OCI-M2 (cell line): ENCODE measurements around the gene EFNA5.
"Not testable (repeated sequence)": the region's sequence is repeated elsewhere in the genome, so short reads cannot be mapped to it uniquely, and the experiment has no call there.

ENCODE experiments used
- DNase-seq: peaks from one replicate; lab custom pipeline; 2025; ENCODE audit not compliant: unreplicated experiment; lab: John Stamatoyannopoulos, UW

EFNA5 gene

GRCh38 chr5:107499776-107500175, 171.0 kb downstream of the EFNA5 start:
- DNase-seq, result no peak

DNA sequence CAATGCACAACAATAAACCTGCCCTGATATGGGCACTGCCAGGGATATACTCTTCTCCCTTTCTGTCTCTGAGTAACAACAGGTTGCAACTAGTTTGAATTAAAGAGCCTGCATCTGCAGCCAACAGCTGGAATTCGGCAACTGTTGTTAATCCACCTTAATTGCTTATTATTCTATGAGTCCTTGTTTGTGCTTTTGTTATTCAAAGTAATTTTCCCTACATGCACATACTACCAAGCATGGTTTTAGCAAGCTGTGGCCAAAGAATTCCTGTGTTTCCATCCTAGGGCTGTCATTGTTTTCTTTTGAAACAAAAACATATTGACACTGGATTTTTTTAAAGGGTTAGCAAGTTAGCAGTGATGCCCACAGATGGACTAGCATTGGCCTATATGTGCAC, 171.5 kb downstream of the EFNA5 start:
- no peak for DNase-seq

DNA sequence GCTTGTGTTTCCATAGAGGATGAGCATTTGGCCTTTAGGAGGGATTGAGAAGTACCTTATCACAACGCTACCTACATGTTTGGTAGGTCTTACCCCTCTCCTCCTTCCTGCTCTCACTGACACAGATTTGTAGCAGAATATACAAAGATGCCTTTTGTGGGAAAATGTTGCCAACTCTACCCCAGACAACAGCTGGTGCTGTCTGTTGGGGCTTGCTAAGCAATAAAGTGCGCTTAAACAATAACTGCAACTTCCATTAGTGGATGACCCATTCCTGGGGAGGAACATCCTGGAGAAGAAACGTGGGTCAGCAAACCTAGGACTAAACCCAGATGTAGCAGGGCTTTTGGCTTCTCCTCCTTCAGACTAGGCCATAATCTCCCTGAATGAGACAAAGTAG, 174.3 kb downstream of the EFNA5 start:
- no peak for DNase-seq

DNA sequence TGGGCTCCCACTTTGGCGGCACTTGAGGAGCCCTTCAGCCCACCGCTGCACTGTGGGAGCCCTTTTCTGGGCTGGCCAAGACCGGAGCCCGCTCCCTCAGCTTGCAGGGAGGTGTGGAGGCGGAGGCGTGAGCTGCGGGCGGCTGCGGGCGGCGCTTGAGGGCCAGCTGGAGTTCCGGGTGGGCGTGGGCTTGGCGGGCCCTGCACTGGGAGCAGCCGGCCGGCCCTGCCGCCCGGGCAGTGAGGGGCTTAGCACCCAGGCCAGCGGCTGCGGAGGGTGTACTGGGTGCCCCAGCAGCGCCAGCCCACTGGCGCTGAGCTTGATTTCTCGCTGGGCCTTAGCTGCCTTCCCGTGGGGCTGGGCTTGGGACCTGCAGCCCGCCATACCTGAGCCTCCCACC, 176.6 kb downstream of the EFNA5 start:
- DNase-seq, result not testable (repeated sequence)

GRCh38 chr5:107487056-107487542, 183.6 kb downstream of the EFNA5 start:
- no peak for DNase-seq

DNA sequence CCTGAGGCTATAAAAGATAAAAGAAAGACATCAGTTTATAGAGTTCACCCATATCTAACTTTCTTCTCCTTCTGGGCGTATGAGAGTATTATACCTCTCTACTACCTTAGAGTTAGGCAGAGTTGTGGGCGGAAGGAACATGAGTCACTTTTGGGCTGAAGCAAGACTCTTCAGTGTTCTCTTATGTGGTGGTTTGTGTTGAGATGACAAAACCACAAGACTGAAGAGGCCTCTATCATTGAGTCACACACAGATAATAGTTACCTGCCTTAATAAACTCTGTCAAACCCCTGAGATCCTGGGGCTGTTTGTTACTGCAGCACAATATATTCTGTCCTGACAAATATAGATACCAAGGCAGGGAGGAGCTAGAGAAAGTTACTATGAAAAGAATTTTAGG, 184.2 kb downstream of the EFNA5 start:
- no peak for DNase-seq

DNA sequence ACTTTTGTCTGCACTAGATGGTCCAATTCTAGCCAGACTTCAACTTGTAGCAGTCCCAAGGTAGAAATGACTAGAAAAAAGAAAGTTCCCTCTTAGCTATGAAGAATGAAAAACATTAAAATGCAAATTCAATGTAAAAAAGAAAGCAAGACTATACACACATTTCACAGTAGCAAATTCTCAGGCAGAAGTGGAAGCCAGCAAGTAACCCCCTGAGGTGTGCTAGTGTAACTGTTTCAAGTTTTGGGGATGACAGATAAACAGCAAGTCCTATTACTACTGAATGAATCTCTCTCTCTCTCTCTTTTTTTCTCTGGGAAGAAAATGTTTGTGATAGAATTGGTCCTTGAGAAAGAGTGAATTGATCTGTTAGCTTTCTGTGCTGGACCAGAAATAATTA, 185.6 kb downstream of the EFNA5 start:
- no peak for DNase-seq

DNA sequence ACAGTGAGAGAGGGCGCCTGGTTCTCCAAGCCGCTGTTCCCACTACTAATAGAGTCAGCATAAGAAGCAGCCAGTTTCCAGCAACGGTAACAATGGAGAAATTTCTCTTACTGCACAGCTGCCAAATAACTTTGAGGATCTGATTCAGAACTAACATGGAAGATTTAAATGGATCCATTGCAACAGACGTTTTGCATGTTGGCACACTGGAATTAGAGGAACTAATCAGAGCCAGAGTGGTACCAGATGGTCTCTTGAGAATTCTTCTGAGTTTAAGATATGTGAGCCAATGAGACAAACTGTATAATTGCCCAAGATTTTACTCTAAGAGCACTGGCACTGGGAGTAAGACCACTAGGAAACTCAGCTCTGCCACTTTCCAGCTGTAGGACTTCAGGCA, 186.5 kb downstream of the EFNA5 start:
- DNase-seq, result no peak

- DNase-seq, result no peak
Observed at GRCh38 chr5:107483231-107484024, 187.3 kb downstream of the EFNA5 start.

DNA sequence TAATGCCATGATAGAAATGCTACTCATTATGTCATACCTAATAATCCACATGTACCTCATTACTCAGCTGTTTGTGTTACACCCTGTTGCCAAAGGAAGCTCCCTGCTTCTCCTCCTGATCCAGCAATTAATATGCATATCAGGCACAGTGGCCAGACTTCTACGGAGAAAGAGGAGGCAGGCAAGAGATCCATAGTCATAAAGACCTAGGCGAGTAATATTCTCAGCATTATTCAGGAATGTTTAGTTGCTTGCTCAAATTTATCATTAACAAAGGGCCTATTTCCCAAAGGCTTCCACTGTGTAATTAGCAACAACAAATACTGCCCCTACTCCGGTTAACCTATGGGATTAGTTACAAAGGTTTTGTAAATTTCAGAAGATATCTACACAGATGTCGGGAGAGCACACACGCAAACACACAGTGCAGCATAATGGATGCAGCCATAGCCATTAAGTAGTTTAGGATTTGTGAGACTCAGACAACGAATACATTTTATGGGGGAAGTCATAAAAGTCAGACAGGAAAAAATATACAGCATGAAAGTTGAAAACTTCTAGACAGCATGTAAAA, 192.6 kb downstream of the EFNA5 start:
- DNase-seq, result no peak

GRCh38 chr5:107477492-107477891, 193.2 kb downstream of the EFNA5 start:
- DNase-seq, result no peak

DNA sequence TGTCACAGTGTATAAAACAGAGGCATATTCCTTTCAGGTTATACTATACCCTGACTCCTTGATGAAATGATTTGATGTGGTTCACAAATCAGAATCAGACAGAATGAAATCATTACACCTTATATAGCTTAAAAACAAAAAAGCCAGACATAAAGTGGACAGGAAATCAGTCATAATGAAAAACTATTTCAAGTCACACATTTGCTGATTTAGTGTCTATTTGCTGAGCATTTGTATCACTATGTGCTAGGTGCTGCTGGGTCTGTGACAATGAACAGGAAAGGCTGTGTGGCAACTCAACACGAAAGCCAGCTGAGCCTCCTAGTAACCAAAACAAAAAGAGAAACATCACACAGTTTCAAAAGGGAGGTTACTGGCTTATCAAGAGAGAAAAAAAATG, 194.0 kb downstream of the EFNA5 start:
- DNase-seq, result no peak

DNA sequence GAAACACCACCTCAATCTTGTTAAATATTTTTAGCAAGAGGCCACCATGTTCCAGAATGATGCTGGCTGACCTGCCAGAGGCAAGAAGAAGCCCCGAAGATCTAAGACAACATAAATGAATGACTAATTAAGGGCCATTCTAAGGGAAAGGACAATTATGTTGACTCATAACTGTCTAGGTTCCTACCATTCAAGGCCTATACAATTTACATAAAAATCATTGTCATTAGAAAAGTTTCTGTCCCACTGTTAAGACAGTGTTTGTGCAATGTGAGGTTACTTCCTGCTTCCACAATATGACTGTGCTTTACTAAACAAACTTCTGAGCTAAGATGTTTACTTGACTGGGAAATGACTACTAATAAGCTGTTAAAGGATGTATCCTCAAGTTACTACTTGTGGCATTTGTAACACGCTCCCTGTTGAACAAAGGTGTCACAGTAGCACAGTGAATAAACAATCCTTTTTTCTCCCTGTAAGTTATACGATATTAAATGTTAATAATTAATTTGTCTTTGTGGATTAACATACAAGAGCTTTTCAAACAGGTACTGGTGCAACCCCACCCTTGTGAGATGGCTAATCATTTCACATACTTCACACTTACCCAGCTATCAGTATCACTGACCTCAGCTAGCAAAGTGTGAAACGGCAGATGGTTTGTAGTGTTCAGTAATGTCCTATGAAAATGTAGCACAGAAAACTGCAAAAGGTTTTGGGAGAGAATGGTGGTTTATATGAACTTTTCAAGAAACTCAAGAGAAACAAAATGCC, 195.8 kb downstream of the EFNA5 start:
- DNase-seq, result no peak

DNA sequence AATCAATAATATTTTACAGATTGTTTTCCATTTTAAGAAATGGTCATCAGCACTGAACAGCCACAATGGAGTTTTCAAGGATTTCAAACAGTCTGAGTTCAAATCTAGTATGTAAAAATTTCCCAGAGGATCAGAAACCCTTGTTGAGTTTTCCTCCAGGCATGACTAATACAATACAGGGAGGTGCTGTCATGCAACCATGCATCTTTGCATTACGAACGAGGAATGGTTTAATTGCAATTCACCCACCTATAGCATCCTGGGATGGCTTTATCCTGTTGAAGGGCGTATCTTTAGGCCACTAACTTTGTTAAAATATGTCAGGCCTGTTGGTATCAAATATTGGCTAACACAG, 196.4 kb downstream of the EFNA5 start:
- no peak for DNase-seq

GRCh38 chr5:107472620-107473064, 198.1 kb downstream of the EFNA5 start:
- DNase-seq, result no peak

DNA sequence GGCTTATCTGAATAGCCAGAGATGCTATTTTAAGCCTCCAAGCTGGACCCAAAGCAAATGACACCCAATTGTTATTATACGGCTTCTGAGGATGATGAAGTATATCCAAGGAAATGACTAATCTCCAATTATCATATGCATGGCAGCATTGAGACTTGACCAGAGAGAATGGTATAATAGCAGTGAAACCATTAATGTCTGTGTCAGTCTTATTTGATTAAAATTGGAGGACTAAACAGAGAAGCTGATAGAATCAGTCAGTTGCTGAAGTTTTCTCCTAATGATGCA, 200.5 kb downstream of the EFNA5 start:
- no peak for DNase-seq

DNA sequence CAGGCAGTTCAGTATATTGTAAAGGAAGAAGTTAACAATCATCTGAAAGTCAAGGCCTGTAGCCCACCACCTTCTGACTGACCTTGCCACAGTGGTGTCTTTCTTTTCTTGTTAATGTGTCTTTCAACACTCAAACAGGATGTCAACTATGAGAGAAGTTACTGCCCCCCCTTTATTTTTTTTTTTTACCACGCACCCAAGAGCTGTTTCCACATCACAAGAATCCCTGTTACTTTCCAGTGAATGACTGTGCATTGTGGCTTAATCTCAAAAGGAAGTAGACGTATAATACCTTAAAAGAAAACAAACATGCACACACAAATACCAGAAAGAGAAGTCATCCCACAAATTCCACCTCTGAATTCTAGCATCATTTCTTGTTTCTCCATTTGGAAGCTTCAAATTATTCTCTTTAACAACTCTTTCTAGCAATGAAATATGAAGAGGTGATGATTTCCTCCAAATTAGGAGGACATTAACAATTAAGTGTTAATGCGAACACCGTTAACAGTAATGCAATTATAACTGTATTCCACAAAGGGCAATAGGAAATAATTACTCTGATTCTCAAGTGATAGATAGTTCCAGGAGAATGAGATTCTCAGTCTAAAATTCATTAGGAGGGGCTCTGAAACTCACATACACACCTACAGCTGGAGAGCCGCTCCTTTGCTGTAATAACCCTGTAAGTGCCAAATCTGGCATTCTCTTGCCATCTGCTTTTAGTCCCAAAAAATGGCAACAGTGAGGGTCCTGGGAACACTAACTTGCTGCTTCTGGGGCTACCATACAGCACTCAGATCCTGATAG, 201.0 kb downstream of the EFNA5 start:
- DNase-seq, result no peak

- DNase-seq, result no peak
Observed at GRCh38 chr5:107469064-107469463, 201.7 kb downstream of the EFNA5 start.

GRCh38 chr5:107468276-107468675, 202.5 kb downstream of the EFNA5 start:
- DNase-seq, result no peak

- no peak for DNase-seq
Observed at GRCh38 chr5:107467137-107467932, 203.4 kb downstream of the EFNA5 start.
